HG03457 (cell line): ENCODE data around the gene PRICKLE4.
"Not testable (repeated sequence)": the region's sequence is repeated elsewhere in the genome, so short reads cannot be mapped to it uniquely, and the experiment has no call there.

ENCODE experiments used
- ATAC-seq: cut with Tn5 transposase; IDR thresholded peaks from one replicate; pipeline ENCODE4 v1.9.1; 2021; ENCODE audit warnings: moderate number of reproducible peaks; ENCODE audit not compliant: unreplicated experiment

Gene PRICKLE4

GRCh38 chr6:41744236-41744787 lies 36.3 kb upstream of the PRICKLE4 start:
- ATAC-seq = no peak

GRCh38 chr6:41746107-41746506 lies 34.5 kb upstream of the PRICKLE4 start:
- ATAC-seq = no peak

- ATAC-seq = no peak
Measured at GRCh38 chr6:41747256-41748101, 33.1 kb upstream of the PRICKLE4 start, which contains the start of gene PGC. PGC (minus strand) TSS chr6:41747397; CDS start chr6:41747334, 63 bp downstream.

GRCh38 chr6:41748102-41748477 lies 32.5 kb upstream of the PRICKLE4 start:
- ATAC-seq = no peak

- ATAC-seq = no peak
Measured at GRCh38 chr6:41748542-41748941, 32.0 kb upstream of the PRICKLE4 start.

GRCh38 chr6:41750374-41750773 lies 30.2 kb upstream of the PRICKLE4 start:
- ATAC-seq = no peak

- no peak for ATAC-seq
Measured at GRCh38 chr6:41755895-41756294, 24.7 kb upstream of the PRICKLE4 start.

GRCh38 chr6:41756354-41756753 lies 24.2 kb upstream of the PRICKLE4 start:
- no peak for ATAC-seq

- ATAC-seq = no peak
Measured at GRCh38 chr6:41757271-41757670, 23.3 kb upstream of the PRICKLE4 start.

- ATAC-seq = no peak
Measured at GRCh38 chr6:41757931-41758640, 22.5 kb upstream of the PRICKLE4 start.

GRCh38 chr6:41758641-41759035 lies 21.9 kb upstream of the PRICKLE4 start:
- no peak for ATAC-seq

- ATAC-seq = no peak
Measured at GRCh38 chr6:41759106-41759904, 21.3 kb upstream of the PRICKLE4 start.

GRCh38 chr6:41759905-41760579 lies 20.5 kb upstream of the PRICKLE4 start:
- ATAC-seq = no peak

GRCh38 chr6:41763470-41763869 lies 17.1 kb upstream of the PRICKLE4 start:
- no peak for ATAC-seq

GRCh38 chr6:41766043-41766664 lies 14.4 kb upstream of the PRICKLE4 start:
- ATAC-seq = not testable (repeated sequence)

- no peak for ATAC-seq
Measured at GRCh38 chr6:41767112-41767833, 13.3 kb upstream of the PRICKLE4 start.

- no peak for ATAC-seq
Measured at GRCh38 chr6:41768545-41769308, 11.9 kb upstream of the PRICKLE4 start.

- no peak for ATAC-seq
Measured at GRCh38 chr6:41769376-41769775, 11.2 kb upstream of the PRICKLE4 start.
